ENCODE measurements around the gene AFMID.

DNA sequence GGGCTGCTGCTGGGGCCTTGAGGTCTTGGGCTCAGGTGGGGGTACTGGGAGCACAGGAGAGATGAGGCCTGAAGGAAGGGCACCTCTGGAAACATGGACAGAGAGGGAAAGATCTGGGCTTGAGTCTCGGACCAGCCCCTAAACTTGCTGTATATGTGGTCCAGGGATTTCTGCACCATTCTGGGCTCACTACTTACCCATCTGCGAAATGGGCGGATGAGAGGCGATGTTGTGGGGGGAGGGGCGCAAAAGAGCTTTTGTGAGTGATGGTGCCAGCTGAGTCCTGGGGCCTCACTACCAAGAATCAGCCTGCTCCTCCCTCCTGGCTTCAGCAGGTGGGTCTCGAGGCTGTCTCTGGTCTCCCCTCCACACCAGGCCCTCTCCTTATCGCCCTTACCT, 40.7 kb upstream of the AFMID start:
- TF ChIP-seq POLR2AphosphoS5 (IDR thresholded peaks at IDR 0.05; ENCODE audit: low read depth, low read length) (no peak), SIN3A (IDR thresholded peaks at IDR 0.05; ENCODE audit: borderline replicate concordance, insufficient read depth, low read depth, low read length) (no peak), TCF7L2 (IDR thresholded peaks at IDR 0.05; ENCODE audit: low read depth, low read length) (no peak)
- TF ChIP-seq, protein P1, sequence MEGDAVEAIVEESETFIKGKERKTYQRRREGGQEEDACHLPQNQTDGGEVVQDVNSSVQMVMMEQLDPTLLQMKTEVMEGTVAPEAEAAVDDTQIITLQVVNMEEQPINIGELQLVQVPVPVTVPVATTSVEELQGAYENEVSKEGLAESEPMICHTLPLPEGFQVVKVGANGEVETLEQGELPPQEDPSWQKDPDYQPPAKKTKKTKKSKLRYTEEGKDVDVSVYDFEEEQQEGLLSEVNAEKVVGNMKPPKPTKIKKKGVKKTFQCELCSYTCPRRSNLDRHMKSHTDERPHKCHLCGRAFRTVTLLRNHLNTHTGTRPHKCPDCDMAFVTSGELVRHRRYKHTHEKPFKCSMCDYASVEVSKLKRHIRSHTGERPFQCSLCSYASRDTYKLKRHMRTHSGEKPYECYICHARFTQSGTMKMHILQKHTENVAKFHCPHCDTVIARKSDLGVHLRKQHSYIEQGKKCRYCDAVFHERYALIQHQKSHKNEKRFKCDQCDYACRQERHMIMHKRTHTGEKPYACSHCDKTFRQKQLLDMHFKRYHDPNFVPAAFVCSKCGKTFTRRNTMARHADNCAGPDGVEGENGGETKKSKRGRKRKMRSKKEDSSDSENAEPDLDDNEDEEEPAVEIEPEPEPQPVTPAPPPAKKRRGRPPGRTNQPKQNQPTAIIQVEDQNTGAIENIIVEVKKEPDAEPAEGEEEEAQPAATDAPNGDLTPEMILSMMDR (IDR thresholded peaks at IDR 0.05), result no peak
- TF ChIP-seq, protein P2, sequence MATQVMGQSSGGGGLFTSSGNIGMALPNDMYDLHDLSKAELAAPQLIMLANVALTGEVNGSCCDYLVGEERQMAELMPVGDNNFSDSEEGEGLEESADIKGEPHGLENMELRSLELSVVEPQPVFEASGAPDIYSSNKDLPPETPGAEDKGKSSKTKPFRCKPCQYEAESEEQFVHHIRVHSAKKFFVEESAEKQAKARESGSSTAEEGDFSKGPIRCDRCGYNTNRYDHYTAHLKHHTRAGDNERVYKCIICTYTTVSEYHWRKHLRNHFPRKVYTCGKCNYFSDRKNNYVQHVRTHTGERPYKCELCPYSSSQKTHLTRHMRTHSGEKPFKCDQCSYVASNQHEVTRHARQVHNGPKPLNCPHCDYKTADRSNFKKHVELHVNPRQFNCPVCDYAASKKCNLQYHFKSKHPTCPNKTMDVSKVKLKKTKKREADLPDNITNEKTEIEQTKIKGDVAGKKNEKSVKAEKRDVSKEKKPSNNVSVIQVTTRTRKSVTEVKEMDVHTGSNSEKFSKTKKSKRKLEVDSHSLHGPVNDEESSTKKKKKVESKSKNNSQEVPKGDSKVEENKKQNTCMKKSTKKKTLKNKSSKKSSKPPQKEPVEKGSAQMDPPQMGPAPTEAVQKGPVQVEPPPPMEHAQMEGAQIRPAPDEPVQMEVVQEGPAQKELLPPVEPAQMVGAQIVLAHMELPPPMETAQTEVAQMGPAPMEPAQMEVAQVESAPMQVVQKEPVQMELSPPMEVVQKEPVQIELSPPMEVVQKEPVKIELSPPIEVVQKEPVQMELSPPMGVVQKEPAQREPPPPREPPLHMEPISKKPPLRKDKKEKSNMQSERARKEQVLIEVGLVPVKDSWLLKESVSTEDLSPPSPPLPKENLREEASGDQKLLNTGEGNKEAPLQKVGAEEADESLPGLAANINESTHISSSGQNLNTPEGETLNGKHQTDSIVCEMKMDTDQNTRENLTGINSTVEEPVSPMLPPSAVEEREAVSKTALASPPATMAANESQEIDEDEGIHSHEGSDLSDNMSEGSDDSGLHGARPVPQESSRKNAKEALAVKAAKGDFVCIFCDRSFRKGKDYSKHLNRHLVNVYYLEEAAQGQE (IDR thresholded peaks at IDR 0.05; ENCODE audit: insufficient read depth in 1 of 2, low read depth in 2 of 2, low read length in 1 of 2), result no peak
